Peyer's patch (tissue), 4 donors: ENCODE measurements around the gene MAPK1IP1L. TPM values are rescaled to one million over a fixed set of nuclear protein-coding genes. Genes with fewer than 3 reads are reported as not detected.
"Not testable (repeated sequence)": the region's sequence is repeated elsewhere in the genome, so short reads cannot be mapped to it uniquely, and the experiment has no call there.

Experiments used
- DNase-seq, 3 donors: peaks; one replicate each; pipeline ENCODE4 v3.0.0-alpha.2; 2017 to 2019
- H3K27ac ChIP-seq, 4 donors: fragments of 200-600 bp; sonication (generic); one replicate each; pipeline ENCODE4 v1.5.1; 2016 to 2019
- H3K27me3 ChIP-seq, 2 donors: fragments of 200-600 bp; sonication (generic); one replicate each; pipeline ENCODE4 v1.5.1; 2019
- H3K36me3 ChIP-seq, 3 donors: fragments of 200-600 bp; sonication (generic); one replicate each; pipeline ENCODE4 v1.5.1; 2016 to 2019
- H3K4me1 ChIP-seq, 4 donors: fragments of 200-600 bp; sonication (generic); one replicate each; pipeline ENCODE4 v1.5.1; 2016 to 2019
- H3K4me3 ChIP-seq, 4 donors: fragments of 200-600 bp; sonication (generic); 1 replicate in 3 of 4; 2 replicates in 1 of 4; pipeline ENCODE4 v1.5.1; 2016 to 2019; ENCODE audit warnings: mild to moderate bottlenecking in 1 of 4
- H3K9me3 ChIP-seq, 4 donors: fragments of 200-600 bp; sonication (generic); one replicate each; pipeline ENCODE4 v1.5.1; 2016 to 2019; ENCODE audit warnings: mild to moderate bottlenecking in 1 of 4
- POLR2A ChIP-seq, 2 donors: fragments of 450-650 bp; IDR thresholded peaks; one replicate each; pipeline ENCODE4 v1.5.1; 2017; ENCODE audit warnings: antibody characterized with exemption in 2 of 2, mild to moderate bottlenecking in 2 of 2, moderate library complexity in 2 of 2
- total RNA-seq, 4 donors: library from RNA; depleted of rRNA; stranded (reverse); fragments of >200 nt; gene quantifications; one replicate each; pipeline ENCODE4 v1.1.0, GENCODE V29; 2016
- TF ChIP-seq, protein P1 (sequence below), 6 experiments: fragments of 450-650 bp in 4 of 6; fragments of 200-600 bp in 2 of 6; sonication (generic) in 1 of 6; IDR thresholded peaks; one replicate each; pipeline ENCODE4 v1.5.1; 2017 to 2019; ENCODE audit warnings: antibody characterized with exemption in 6 of 6, mild to moderate bottlenecking in 3 of 6, moderate library complexity in 1 of 6

The MAPK1IP1L gene
- total RNA-seq, 4 donors from 2014 or later = 27.2 to 56.6 (median 35.2) TPM

GRCh38 chr14:55026441-55026792, 25.0 kb upstream of the MAPK1IP1L start:
- Histone ChIP-seq H3K27ac (peak overlapping the region; percentile 84 to 86 (median 84)), H3K4me3 (peak overlapping the region; percentile 70 to 84 (median 70)), H3K4me1 (peaks cover 0 to 30% (median 7%) of the 10 kb centered on the region in 4 donors), H3K36me3 (no peaks in the 10 kb centered on the region), H3K27me3 (no peaks in the 10 kb centered on the region), H3K9me3 (no peaks in the 10 kb centered on the region)
- DNase-seq = no peak
- TF ChIP-seq POLR2A (IDR thresholded peaks at IDR 0.05) = no peak
- TF ChIP-seq, protein P1, sequence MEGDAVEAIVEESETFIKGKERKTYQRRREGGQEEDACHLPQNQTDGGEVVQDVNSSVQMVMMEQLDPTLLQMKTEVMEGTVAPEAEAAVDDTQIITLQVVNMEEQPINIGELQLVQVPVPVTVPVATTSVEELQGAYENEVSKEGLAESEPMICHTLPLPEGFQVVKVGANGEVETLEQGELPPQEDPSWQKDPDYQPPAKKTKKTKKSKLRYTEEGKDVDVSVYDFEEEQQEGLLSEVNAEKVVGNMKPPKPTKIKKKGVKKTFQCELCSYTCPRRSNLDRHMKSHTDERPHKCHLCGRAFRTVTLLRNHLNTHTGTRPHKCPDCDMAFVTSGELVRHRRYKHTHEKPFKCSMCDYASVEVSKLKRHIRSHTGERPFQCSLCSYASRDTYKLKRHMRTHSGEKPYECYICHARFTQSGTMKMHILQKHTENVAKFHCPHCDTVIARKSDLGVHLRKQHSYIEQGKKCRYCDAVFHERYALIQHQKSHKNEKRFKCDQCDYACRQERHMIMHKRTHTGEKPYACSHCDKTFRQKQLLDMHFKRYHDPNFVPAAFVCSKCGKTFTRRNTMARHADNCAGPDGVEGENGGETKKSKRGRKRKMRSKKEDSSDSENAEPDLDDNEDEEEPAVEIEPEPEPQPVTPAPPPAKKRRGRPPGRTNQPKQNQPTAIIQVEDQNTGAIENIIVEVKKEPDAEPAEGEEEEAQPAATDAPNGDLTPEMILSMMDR (IDR thresholded peaks at IDR 0.05) = no peak

DNA sequence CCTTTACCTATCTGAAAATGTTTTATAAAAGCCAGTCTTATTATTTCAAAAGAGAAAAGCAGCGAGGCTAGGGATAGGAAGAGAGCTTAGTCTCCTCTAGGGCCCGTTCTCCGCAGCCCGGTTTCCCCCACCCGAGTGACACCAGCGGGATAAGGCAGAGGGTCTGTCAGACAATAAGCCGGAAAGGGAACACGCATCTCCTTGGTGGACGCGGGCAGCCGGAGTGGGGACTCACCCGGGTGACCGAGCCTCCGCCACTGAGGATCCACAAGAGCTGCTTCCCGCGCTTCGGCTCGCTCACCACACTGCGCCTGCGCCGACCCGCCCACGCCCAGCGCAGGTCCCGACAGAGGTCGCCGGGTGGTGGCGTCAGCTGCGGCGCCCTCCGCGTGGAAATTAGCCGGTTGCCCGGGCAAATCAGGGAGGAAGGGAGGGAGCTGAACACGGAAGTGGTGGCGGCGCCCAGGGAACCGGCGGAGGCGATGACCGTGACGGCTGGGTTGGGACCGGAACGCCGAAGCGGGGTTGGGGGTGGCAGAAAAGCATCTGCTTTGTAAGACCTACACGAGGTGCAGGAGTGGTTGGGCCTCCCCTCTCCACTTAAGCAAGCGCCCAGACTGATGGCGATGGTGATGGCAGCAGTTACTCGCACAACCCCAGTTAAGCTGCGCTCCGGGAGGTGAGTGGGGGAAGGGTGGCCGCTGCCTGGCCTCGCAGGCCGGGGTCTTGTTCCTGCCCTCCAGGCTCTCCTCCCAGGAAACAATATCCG, 24.5 kb upstream of the MAPK1IP1L start, which contains the start of the genes SOCS4 and WDHD1:
Gene SOCS4, plus strand, starts transcription at position 444 of the 769 bp plus-strand sequence. CDS start 15,806 bp downstream, outside the sequence.
Gene WDHD1, minus strand, starts transcription at position 307 of the 769 bp plus-strand sequence. CDS start 312 bp downstream, outside the sequence.
- TF ChIP-seq, protein P1 (IDR thresholded peaks at IDR 0.05) = peak in 4 of 6 experiments; percentile 2 to 17 (median 8)
- peak; percentile 69 to 83 for TF ChIP-seq POLR2A (IDR thresholded peaks at IDR 0.05)
- H3K27me3 ChIP-seq = no peaks in the 10 kb centered on the region
- H3K36me3 ChIP-seq = no peaks in the 10 kb centered on the region
- H3K4me3 ChIP-seq = peak within 1 kb of the TSS; percentile 70 to 84 (median 70)
- H3K9me3 ChIP-seq = no peaks in the 10 kb centered on the region
- peak within 1 kb of the TSS; percentile 84 to 86 (median 84) for H3K27ac ChIP-seq
- DNase-seq = peak; percentile 91 to 97 (median 97)
- H3K4me1 ChIP-seq = peaks cover 0 to 32% (median 7%) of the 10 kb centered on the region in 4 donors

DNA sequence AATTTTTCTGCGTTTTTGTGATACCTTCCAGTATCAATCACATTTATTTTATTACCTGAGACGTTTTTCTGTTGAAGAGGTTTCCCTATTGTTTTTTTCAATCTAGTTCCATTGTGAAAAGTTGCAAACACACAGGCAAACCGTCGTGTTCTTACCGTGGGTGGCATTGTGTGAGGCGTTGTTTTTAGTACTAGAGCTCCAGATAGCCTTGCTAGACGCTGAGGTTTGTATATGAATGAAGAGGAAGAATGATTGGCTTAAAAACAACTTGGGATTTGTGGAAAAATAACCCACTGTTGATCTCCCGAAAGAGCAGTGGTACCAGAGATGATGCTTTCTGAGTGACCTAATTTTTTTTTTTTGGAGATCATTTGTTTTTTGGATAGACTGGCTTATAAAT, 23.4 kb upstream of the MAPK1IP1L start:
- Histone ChIP-seq H3K9me3 (no peaks in the 10 kb centered on the region), H3K4me3 (peak overlapping the region in 3 of 4 donors; percentile 70 to 84 (median 70)), H3K27ac (no peak overlapping the region), H3K27me3 (no peaks in the 10 kb centered on the region), H3K4me1 (peaks cover 0 to 32% (median 7%) of the 10 kb centered on the region in 4 donors), H3K36me3 (no peaks in the 10 kb centered on the region)
- TF ChIP-seq, protein P1 (IDR thresholded peaks at IDR 0.05) = no peak
- TF ChIP-seq POLR2A (IDR thresholded peaks at IDR 0.05) = no peak
- no peak for DNase-seq

GRCh38 chr14:55028476-55028875, 23.0 kb upstream of the MAPK1IP1L start:
- peaks cover 0 to 32% (median 7%) of the 10 kb centered on the region in 4 donors for H3K4me1 ChIP-seq
- TF ChIP-seq, protein P1 (IDR thresholded peaks at IDR 0.05) = no peak
- TF ChIP-seq POLR2A (IDR thresholded peaks at IDR 0.05) = no peak
- H3K27ac ChIP-seq = no peak overlapping the region
- DNase-seq = no peak
- H3K9me3 ChIP-seq = no peaks in the 10 kb centered on the region
- H3K36me3 ChIP-seq = no peaks in the 10 kb centered on the region
- H3K4me3 ChIP-seq = peak overlapping the region in 2 of 4 donors; percentile 70
- no peaks in the 10 kb centered on the region for H3K27me3 ChIP-seq

GRCh38 chr14:55031190-55031589, 20.3 kb upstream of the MAPK1IP1L start:
- Histone ChIP-seq H3K27me3 (no peaks in the 10 kb centered on the region), H3K27ac (no peak overlapping the region), H3K9me3 (no peaks in the 10 kb centered on the region), H3K4me3 (no peak overlapping the region), H3K36me3 (peaks cover 0 to 17% (median 0%) of the 10 kb centered on the region in 3 donors), H3K4me1 (peaks cover 0 to 25% (median 5%) of the 10 kb centered on the region in 4 donors)
- DNase-seq = no peak
- TF ChIP-seq, protein P1 (IDR thresholded peaks at IDR 0.05) = no peak
- no peak for TF ChIP-seq POLR2A (IDR thresholded peaks at IDR 0.05)

DNA sequence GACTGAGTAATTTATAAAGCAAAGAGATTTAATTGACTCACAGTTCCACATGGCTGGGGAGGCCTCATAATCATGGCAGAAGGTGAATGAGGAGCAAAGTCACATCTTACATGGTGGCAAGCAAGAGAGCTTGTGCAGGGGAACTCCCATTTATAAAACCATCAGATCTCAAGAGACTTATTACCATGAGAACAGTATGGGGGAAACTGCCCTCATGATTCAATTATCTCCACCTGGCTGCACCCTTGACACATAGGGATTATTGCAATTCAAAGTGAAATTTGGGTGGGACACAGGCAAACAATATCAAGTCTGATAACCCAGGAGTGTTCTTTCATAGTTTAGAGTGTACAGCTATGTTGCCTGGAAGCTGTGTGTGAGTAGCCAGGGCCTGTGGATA, 13.5 kb upstream of the MAPK1IP1L start:
- peaks cover 0 to 40% (median 0%) of the 10 kb centered on the region in 3 donors for H3K36me3 ChIP-seq
- H3K9me3 ChIP-seq, H3K4me3 ChIP-seq, H3K4me1 ChIP-seq, H3K27ac ChIP-seq, DNase-seq, H3K27me3 ChIP-seq: not testable (repeated sequence)
